ENCODE measurements around the gene KRTAP2-2. TPM values are rescaled to one million over a fixed set of nuclear protein-coding genes. Genes with fewer than 3 reads are reported as not detected.
"Not testable (repeated sequence)": the region's sequence is repeated elsewhere in the genome, so short reads cannot be mapped to it uniquely, and the experiment has no call there.

Gene KRTAP2-2
- total RNA-seq, 2 donors from 2014 or later, result not detected

GRCh38 chr17:41037853-41038350 is 17.1 kb downstream of the KRTAP2-2 start:
- DNase-seq (no peak), ATAC-seq (no peak)
- intact Hi-C loops (cut with DNase I), result no loop called here

- DNase-seq; intact Hi-C loops (cut with DNase I); ATAC-seq: not testable (repeated sequence)
Measured at GRCh38 chr17:41034346-41034935, 20.6 kb downstream of the KRTAP2-2 start, which contains the start of gene KRTAP1-3. KRTAP1-3 (minus strand) TSS chr17:41034874; CDS start chr17:41034821, 53 bp downstream.

GRCh38 chr17:41029633-41030245 is 25.3 kb downstream of the KRTAP2-2 start, which contains the start of gene KRTAP1-4:
KRTAP1-4 (minus strand) TSS chr17:41030195; CDS start chr17:41030078, 117 bp downstream.
- ATAC-seq, result no peak
- intact Hi-C loops (cut with DNase I), result no loop called here
- no peak for DNase-seq

GRCh38 chr17:41026715-41027471 is 28.1 kb downstream of the KRTAP2-2 start, which contains the start of gene KRTAP1-5:
KRTAP1-5 (minus strand) TSS chr17:41027208; CDS start chr17:41027155, 53 bp downstream.
- ATAC-seq (no peak), DNase-seq (no peak)
- intact Hi-C loops (cut with DNase I), result no loop called here

- DNase-seq (no peak), ATAC-seq (no peak)
- intact Hi-C loops (cut with DNase I), result no loop called here
Measured at GRCh38 chr17:41024697-41025096, 30.3 kb downstream of the KRTAP2-2 start.

- intact Hi-C loops (cut with DNase I), result no loop called here
- no peak for ATAC-seq
- no peak for DNase-seq
Measured at GRCh38 chr17:41020336-41020735, 34.7 kb downstream of the KRTAP2-2 start.

GRCh38 chr17:41019415-41019814 is 35.6 kb downstream of the KRTAP2-2 start:
- ATAC-seq (no peak), DNase-seq (no peak)
- intact Hi-C loops (cut with DNase I), result no loop called here

GRCh38 chr17:41018541-41018940 is 36.5 kb downstream of the KRTAP2-2 start:
- intact Hi-C loops (cut with DNase I), result no loop called here
- no peak for DNase-seq
- no peak for ATAC-seq

GRCh38 chr17:41016578-41017215 is 38.3 kb downstream of the KRTAP2-2 start:
- DNase-seq (no peak), ATAC-seq (no peak)
- intact Hi-C loops (cut with DNase I), result no loop called here

- intact Hi-C loops (cut with DNase I), result no loop called here
- DNase-seq (no peak), ATAC-seq (no peak)
Measured at GRCh38 chr17:41015454-41015853, 39.6 kb downstream of the KRTAP2-2 start.

GRCh38 chr17:41013606-41014005 is 41.4 kb downstream of the KRTAP2-2 start:
- intact Hi-C loops (cut with DNase I), result no loop called here
- ATAC-seq (no peak), DNase-seq (no peak)

GRCh38 chr17:41013181-41013580 is 41.8 kb downstream of the KRTAP2-2 start:
- DNase-seq (no peak), ATAC-seq (no peak)
- intact Hi-C loops (cut with DNase I), result no loop called here

- intact Hi-C loops (cut with DNase I), result no loop called here
- DNase-seq, result no peak
- no peak for ATAC-seq
Measured at GRCh38 chr17:41012326-41013120, 42.5 kb downstream of the KRTAP2-2 start.

GRCh38 chr17:41010441-41010840 is 44.6 kb downstream of the KRTAP2-2 start:
- intact Hi-C loops (cut with DNase I), result no loop called here
- DNase-seq, result no peak
- no peak for ATAC-seq

GRCh38 chr17:41009936-41010335 is 45.1 kb downstream of the KRTAP2-2 start:
- no peak for ATAC-seq
- intact Hi-C loops (cut with DNase I), result no loop called here
- no peak for DNase-seq

GRCh38 chr17:41009301-41009760 is 45.7 kb downstream of the KRTAP2-2 start:
- DNase-seq (no peak), ATAC-seq (no peak)
- intact Hi-C loops (cut with DNase I), result no loop called here

GRCh38 chr17:41008811-41009210 is 46.2 kb downstream of the KRTAP2-2 start, which contains the start of gene KRTAP3-1:
KRTAP3-1 (minus strand) TSS chr17:41009128; CDS start chr17:41009074, 54 bp downstream.
- ATAC-seq, result no peak
- intact Hi-C loops (cut with DNase I), result no loop called here
- no peak for DNase-seq

All from left cardiac atrium (tissue), 4 donors.